Esophagus squamous epithelium (tissue), 5 donors: ENCODE results near the gene OBP2A. TPM values are rescaled to one million over a fixed set of nuclear protein-coding genes. Genes with fewer than 3 reads are reported as not detected.
A peak's percentile ranks its signal among the peaks of the same experiment; 100 is the strongest.
"Not testable (repeated sequence)": the region's sequence is repeated elsewhere in the genome, so short reads cannot be mapped to it uniquely, and the experiment has no call there.

Experiments used
- DNase-seq: peaks from one replicate; lab custom pipeline; 2025; lab: John Stamatoyannopoulos, UW
- H3K27ac ChIP-seq, 4 donors: fragments of 200-600 bp; sonication (generic); one replicate each; pipeline ENCODE4 v1.5.1; 2016 to 2019; ENCODE audit warnings: mild to moderate bottlenecking in 1 of 4
- H3K27me3 ChIP-seq, 4 donors: fragments of 200-600 bp; sonication (generic); 1 replicate in 3 of 4; 2 replicates in 1 of 4; pipeline versions ENCODE4 v1.5.1 to v1.6.0; 2017 to 2021; ENCODE audit warnings: antibody characterized with exemption in 1 of 4
- H3K36me3 ChIP-seq, 3 donors: fragments of 200-600 bp; sonication (generic); one replicate each; pipeline ENCODE4 v1.5.1; 2016 to 2019
- H3K4me1 ChIP-seq, 3 donors: fragments of 200-600 bp; sonication (generic); one replicate each; pipeline ENCODE4 v1.5.1; 2017 to 2019
- H3K4me3 ChIP-seq, 4 donors: fragments of 200-600 bp; sonication (generic); 1 replicate in 3 of 4; 2 replicates in 1 of 4; pipeline ENCODE4 v1.5.1; 2016 to 2019; ENCODE audit warnings: mild to moderate bottlenecking in 2 of 4, moderate library complexity in 1 of 4
- H3K9me3 ChIP-seq, 3 donors: fragments of 200-600 bp; sonication (generic); one replicate each; pipeline ENCODE4 v1.5.1; 2016 to 2019
- CTCF ChIP-seq, 6 experiments: fragments of 450-650 bp in 4 of 6; fragments of 200-600 bp in 2 of 6; sonication (generic) in 2 of 6; IDR thresholded peaks; one replicate each; pipeline ENCODE4 v1.5.1; 2016 to 2019; ENCODE audit warnings: antibody characterized with exemption in 6 of 6, mild to moderate bottlenecking in 4 of 6, moderate library complexity in 4 of 6
- POLR2A ChIP-seq, 4 donors: fragments of 450-650 bp; IDR thresholded peaks; one replicate each; pipeline ENCODE4 v1.6.1; 2017; ENCODE audit warnings: antibody characterized with exemption in 4 of 4, mild to moderate bottlenecking in 4 of 4, moderate library complexity in 3 of 4
- WGBS, 2 donors: methylation state at CpG; one replicate each; pipeline ENCODE4 v1.1.5; 2018; 5-methylcytosine and 5-hydroxymethylcytosine counted together
- intact Hi-C: fragments of 100-400 bp; cut with DNase I; formaldehyde crosslinking; loops from one replicate; pipeline ENCODE4 v1.15.0; 2022
- total RNA-seq, 4 donors: library from RNA; depleted of rRNA; stranded (reverse); fragments of >200 nt; gene quantifications; one replicate each; pipeline ENCODE4 v1.1.0, GENCODE V29; 2016
- donor health status: DM: yes; HTN: yes; CAD: no.

Gene OBP2A, protein sequence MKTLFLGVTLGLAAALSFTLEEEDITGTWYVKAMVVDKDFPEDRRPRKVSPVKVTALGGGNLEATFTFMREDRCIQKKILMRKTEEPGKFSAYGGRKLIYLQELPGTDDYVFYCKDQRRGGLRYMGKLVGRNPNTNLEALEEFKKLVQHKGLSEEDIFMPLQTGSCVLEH
- not detected for total RNA-seq

- H3K4me1 ChIP-seq, H3K4me3 ChIP-seq, DNase-seq, H3K36me3 ChIP-seq, intact Hi-C loops, H3K27ac ChIP-seq, H3K9me3 ChIP-seq: not testable (repeated sequence)
- H3K27me3 ChIP-seq, result peaks cover 0 to 32% (median 0%) of the 10 kb centered on the region in 4 donors
- 89% methylated on average over 3 of the region's 19 CpGs; no CpG with 5 or more reads in 1 of the 2 donors for WGBS, 2 donors
Observed at GRCh38 chr9:135545646-135546176, at the start of gene OBP2A. TSS of gene OBP2A (plus strand) at chr9:135546126. CDS start at chr9:135546181, 55 bp downstream.

DNA sequence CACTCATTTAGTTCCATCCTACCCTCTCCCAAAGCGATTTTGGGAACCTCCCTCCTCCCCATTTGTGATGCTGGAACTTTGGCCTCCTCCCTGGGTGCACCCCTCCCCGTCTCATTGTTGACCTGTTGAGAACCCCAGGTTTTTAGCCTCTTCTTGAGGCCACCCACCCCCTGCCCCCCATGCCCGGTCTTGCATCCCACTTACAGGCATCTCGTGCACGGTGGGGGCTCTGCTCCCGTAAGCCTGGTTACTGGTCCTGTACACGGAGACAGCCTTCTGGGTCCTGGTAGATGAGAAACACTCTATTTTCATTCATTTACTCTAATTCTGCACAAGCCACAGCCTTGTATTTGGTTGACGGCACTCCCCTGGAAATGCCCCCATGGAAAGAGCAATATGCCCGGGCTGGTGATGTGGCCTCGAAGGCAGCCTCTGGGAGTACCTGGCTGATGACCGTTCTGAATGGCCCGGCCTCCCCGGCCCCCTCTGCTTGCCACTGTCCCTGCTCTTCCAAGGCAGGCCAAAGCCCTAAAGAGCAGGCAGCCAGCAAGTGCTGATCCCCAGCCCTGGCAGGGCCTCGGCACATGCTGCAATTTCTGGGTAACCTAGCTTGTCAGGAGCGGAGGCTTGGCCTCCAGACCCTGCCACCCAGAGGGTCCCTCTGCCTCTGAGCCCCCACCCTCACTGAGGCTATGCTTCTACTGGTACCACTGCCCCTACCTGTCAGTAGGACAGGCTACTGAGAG is 47.4 kb upstream of the OBP2A start:
- no peak overlapping the region for H3K4me3 ChIP-seq
- H3K27me3 ChIP-seq, result no peaks in the 10 kb centered on the region
- no peak for DNase-seq
- H3K9me3 ChIP-seq, result no peaks in the 10 kb centered on the region
- H3K36me3 ChIP-seq, result peaks cover under 1 to 20% (median 5%) of the 10 kb centered on the region in 3 donors
- WGBS, 2 donors, result 76 to 83% methylated on average over 9 to 13 of the region's 15 CpGs
- intact Hi-C loops, result no loop called here
- no peak for TF ChIP-seq POLR2A (IDR thresholded peaks at IDR 0.05)
- no peak for TF ChIP-seq CTCF (IDR thresholded peaks at IDR 0.05)
- no peak overlapping the region for H3K27ac ChIP-seq
- peaks cover 19 to 36% (median 22%) of the 10 kb centered on the region in 3 donors for H3K4me1 ChIP-seq

GRCh38 chr9:135499326-135500070 is 46.4 kb upstream of the OBP2A start:
- H3K27ac ChIP-seq, result peak overlapping the region; percentile 79 to 88 (median 82)
- WGBS, 2 donors, result 1 to 2% methylated on average over 11 to 20 of the region's 58 CpGs
- intact Hi-C loops, result no loop called here
- peaks cover 9 to 30% (median 10%) of the 10 kb centered on the region in 3 donors for H3K36me3 ChIP-seq
- no peaks in the 10 kb centered on the region for H3K27me3 ChIP-seq
- peak overlapping the region; percentile 70 to 91 (median 78) for H3K4me3 ChIP-seq
- TF ChIP-seq POLR2A (IDR thresholded peaks at IDR 0.05) (no peak), CTCF (IDR thresholded peaks at IDR 0.05) (peak in 1 of 6 experiments; percentile 29)
- H3K4me1 ChIP-seq, result peaks cover 19 to 39% (median 22%) of the 10 kb centered on the region in 3 donors
- peak; percentile 52 for DNase-seq
- H3K9me3 ChIP-seq, result no peaks in the 10 kb centered on the region

- intact Hi-C loops, result no loop called here
- Histone ChIP-seq H3K27ac (peak overlapping the region; percentile 79 to 88 (median 82)), H3K27me3 (no peaks in the 10 kb centered on the region), H3K4me3 (peak overlapping the region; percentile 70 to 91 (median 78)), H3K9me3 (no peaks in the 10 kb centered on the region), H3K4me1 (peaks cover 19 to 40% (median 22%) of the 10 kb centered on the region in 3 donors), H3K36me3 (peaks cover 9 to 36% (median 15%) of the 10 kb centered on the region in 3 donors)
- TF ChIP-seq POLR2A (IDR thresholded peaks at IDR 0.05) (no peak), CTCF (IDR thresholded peaks at IDR 0.05) (no peak)
- no peak for DNase-seq
- WGBS, 2 donors, result 0% methylated on average over 1 to 6 of the region's 29 CpGs
Observed at GRCh38 chr9:135500071-135500524, 45.8 kb upstream of the OBP2A start.

DNA sequence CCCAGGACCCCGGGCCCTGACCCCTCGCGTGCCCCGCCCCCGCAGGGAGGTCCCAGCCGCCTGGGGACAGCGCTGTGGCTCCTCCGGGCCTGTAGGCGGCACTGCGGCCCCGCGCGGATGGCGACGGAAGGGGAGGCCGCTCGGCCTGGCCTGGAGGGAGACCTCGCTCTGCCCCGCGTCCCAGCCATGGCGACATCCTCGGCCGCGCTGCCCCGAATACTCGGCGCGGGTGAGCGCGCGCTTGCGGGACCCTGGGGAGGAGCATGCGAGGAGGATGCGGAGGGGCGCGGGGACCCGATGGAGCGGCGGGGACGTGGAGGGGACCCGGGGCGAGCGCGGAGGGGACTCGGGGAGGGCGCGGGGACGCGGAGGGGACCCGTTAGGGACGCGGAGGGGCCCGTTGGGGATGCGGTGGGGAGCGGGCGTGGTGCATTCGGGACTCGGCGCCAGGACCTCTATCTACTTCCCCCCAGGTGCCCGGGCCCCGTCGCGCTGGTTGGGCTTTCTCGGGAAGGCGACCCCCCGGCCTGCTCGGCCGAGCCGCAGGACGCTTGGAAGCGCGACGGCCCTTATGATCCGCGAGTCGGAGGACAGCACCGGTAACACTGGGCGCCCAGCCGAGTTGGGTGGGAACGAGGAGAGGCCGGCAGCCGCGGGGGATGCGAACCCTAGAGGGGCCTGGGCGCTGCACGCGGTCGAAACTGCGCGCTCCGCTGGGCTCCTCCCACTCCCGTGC is 45.2 kb upstream of the OBP2A start, which contains the start of gene MRPS2:
TSS of gene MRPS2 (plus strand) at position 158 of the 736 bp plus-strand sequence. CDS start at position 187, 29 bp downstream.
- WGBS, 2 donors, result no CpG with 5 or more reads among the region's 92 CpGs

More for the DNA sequence above, 45.2 kb upstream of the OBP2A start, which contains the start of gene MRPS2:
- intact Hi-C loops, result no loop called here
- Histone ChIP-seq H3K9me3 (no peaks in the 10 kb centered on the region), H3K27ac (peak within 1 kb of the TSS; percentile 79 to 88 (median 82)), H3K27me3 (no peaks in the 10 kb centered on the region), H3K4me1 (peaks cover 19 to 40% (median 22%) of the 10 kb centered on the region in 3 donors), H3K36me3 (peaks cover 9 to 40% (median 15%) of the 10 kb centered on the region in 3 donors), H3K4me3 (peak within 1 kb of the TSS; percentile 70 to 91 (median 78))
- peak; percentile 41 for DNase-seq
- TF ChIP-seq CTCF (IDR thresholded peaks at IDR 0.05) (peak; percentile 82 to 90 (median 83)), POLR2A (IDR thresholded peaks at IDR 0.05) (no peak)
